SK-N-SH treated with all-trans-retinoic acid at 6 μM for 48 hours (cell line): ENCODE data around the gene RAD51B.

Source experiments
- ZFP3 ChIP-seq: fragments of 250-450 bp; sonication (Bioruptor Pico); IDR thresholded peaks from 2 replicates; pipeline ENCODE4 v1.5.0; 2020; ENCODE audit warnings: mild to moderate bottlenecking, moderate library complexity
- ZFP30 ChIP-seq: fragments of 450-650 bp; formaldehyde crosslinking; IDR thresholded peaks from 2 replicates; pipeline ENCODE4 v1.5.0; 2022; ENCODE audit warnings: mild to moderate bottlenecking, moderate library complexity

- TF ChIP-seq ZFP30 (CRISPR knock-in tag): no peak
- TF ChIP-seq ZFP3 (CRISPR knock-in tag): no peak
Observed at GRCh38 chr14:68266998-68267397, 447.4 kb downstream of the RAD51B start.
